ENCODE data around the gene H2AZ2.
"Not testable (repeated sequence)": the region's sequence is repeated elsewhere in the genome, so short reads cannot be mapped to it uniquely, and the experiment has no call there.

H2AZ2 gene

GRCh38 chr7:44867073-44867995 is 19.4 kb upstream of the H2AZ2 start:
- H3K4me3 ChIP-seq, result no peak overlapping the region
- H3K27ac ChIP-seq, result no peak overlapping the region
- TF ChIP-seq, protein P1, sequence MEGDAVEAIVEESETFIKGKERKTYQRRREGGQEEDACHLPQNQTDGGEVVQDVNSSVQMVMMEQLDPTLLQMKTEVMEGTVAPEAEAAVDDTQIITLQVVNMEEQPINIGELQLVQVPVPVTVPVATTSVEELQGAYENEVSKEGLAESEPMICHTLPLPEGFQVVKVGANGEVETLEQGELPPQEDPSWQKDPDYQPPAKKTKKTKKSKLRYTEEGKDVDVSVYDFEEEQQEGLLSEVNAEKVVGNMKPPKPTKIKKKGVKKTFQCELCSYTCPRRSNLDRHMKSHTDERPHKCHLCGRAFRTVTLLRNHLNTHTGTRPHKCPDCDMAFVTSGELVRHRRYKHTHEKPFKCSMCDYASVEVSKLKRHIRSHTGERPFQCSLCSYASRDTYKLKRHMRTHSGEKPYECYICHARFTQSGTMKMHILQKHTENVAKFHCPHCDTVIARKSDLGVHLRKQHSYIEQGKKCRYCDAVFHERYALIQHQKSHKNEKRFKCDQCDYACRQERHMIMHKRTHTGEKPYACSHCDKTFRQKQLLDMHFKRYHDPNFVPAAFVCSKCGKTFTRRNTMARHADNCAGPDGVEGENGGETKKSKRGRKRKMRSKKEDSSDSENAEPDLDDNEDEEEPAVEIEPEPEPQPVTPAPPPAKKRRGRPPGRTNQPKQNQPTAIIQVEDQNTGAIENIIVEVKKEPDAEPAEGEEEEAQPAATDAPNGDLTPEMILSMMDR (IDR thresholded peaks at IDR 0.05), result no peak
- no peak for DNase-seq (ENCODE audit: low spot score)

DNA sequence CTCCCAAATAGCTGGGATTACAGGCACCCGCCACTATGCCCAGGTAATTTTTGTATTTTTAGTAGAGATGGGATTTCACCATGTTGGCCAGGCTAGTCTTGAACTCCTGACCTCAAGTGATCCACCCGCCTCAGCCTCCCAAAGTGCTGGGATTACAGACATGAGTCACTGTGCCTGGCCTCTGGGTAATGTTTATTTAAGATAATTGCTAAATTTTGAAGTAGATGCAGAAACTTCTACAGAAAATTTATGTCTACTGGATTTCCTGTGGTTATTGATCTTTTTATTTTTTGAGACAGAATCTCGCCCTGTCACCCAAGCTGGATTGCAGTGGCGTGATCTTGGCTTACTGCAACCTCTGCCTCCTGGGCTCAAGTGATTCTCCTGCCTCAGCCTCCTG is 14.1 kb upstream of the H2AZ2 start:
- DNase-seq (ENCODE audit: low spot score); H3K4me3 ChIP-seq; H3K27ac ChIP-seq: not testable (repeated sequence)

- Histone ChIP-seq H3K4me3 (no peak overlapping the region), H3K27ac (no peak overlapping the region)
- DNase-seq (ENCODE audit: low spot score), result no peak
- TF ChIP-seq, protein P1 (IDR thresholded peaks at IDR 0.05), result no peak
These were observed 10.3 kb upstream of the H2AZ2 start for GRCh38 chr7:44858161-44858560.

- no peak overlapping the region for H3K4me3 ChIP-seq
- no peak overlapping the region for H3K27ac ChIP-seq
- TF ChIP-seq, protein P1 (IDR thresholded peaks at IDR 0.05), result no peak
- DNase-seq (ENCODE audit: low spot score), result no peak
These were observed 6.9 kb upstream of the H2AZ2 start for GRCh38 chr7:44854644-44855364.

DNA sequence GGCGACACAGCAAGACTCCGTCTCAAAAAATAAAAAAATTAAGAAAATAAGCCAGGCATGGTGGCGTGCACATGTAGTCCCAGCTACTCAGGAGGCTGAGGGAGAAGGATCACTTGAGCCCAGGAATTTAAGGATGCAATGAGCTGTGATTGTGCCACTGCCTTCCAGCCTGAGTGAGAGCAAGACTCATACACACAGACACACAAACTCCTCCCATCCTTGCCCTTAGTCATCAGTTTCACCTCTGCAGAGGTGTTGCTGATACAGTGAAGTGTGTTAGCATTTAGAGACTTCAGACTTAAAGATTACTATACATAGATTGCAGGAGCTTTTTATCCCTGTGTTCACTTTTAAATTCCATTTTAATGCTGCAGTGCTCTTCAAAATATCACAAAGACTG is 5.5 kb upstream of the H2AZ2 start:
- no peak for DNase-seq (ENCODE audit: low spot score)
- Histone ChIP-seq H3K4me3 (no peak overlapping the region), H3K27ac (no peak overlapping the region)
- TF ChIP-seq, protein P1 (IDR thresholded peaks at IDR 0.05), result no peak

GRCh38 chr7:44852590-44852989 is 4.7 kb upstream of the H2AZ2 start:
- TF ChIP-seq, protein P1 (IDR thresholded peaks at IDR 0.05), result no peak
- no peak for DNase-seq (ENCODE audit: low spot score)
- Histone ChIP-seq H3K4me3 (no peak overlapping the region), H3K27ac (no peak overlapping the region)

GRCh38 chr7:44849885-44850544 is 2.1 kb upstream of the H2AZ2 start:
- Histone ChIP-seq H3K27ac (no peak overlapping the region), H3K4me3 (no peak overlapping the region)
- DNase-seq (ENCODE audit: low spot score), result no peak
- TF ChIP-seq, protein P1 (IDR thresholded peaks at IDR 0.05), result no peak
